ENCODE data around the gene ZNF423.

- TF ChIP-seq POLR2AphosphoS5 (IDR thresholded peaks at IDR 0.05) (no peak), EP300 (IDR thresholded peaks at IDR 0.05) (no peak)
Observed at GRCh38 chr16:49855822-49856671, at the start of gene ZNF423.
